GM12878 (cell line): ENCODE data around the gene STAT5B.

Source experiments
- BHLHE40 ChIP-seq, 2 experiments: fragments of 450-650 bp in 1 of 2; IDR thresholded peaks; 2 replicates each; pipeline ENCODE4 v1.6.1; 2011 to 2017; ENCODE audit warnings: low read depth in 2 of 2, borderline replicate concordance in 1 of 2, improper control_type of control experiment in 1 of 2, low read length in 1 of 2, mild to moderate bottlenecking in 1 of 2
- POLR2A ChIP-seq: IDR thresholded peaks from 2 replicates; pipeline ENCODE4 v1.6.1; 2011; ENCODE audit warnings: low read depth, mild to moderate bottlenecking, low read length
- SUZ12 ChIP-seq: fragments of 200-600 bp; sonication (generic); IDR thresholded peaks from one replicate; pipeline ENCODE4 v1.6.1; 2018; ENCODE audit warnings: antibody characterized with exemption, mild to moderate bottlenecking; ENCODE audit not compliant: unreplicated experiment
- YBX1 ChIP-seq: fragments of 450-650 bp; IDR thresholded peaks from 2 replicates; pipeline ENCODE4 v1.6.1; 2016; ENCODE audit warnings: antibody characterized with exemption

- TF ChIP-seq YBX1: no peak
- TF ChIP-seq BHLHE40 (IDR thresholded peaks at IDR 0.05; ENCODE audit: borderline replicate concordance in 1 of 2, low read depth in 2 of 2, low read length in 1 of 2): no peak
- TF ChIP-seq POLR2A: no peak
- TF ChIP-seq SUZ12: no peak
These were observed 27.5 kb upstream of the STAT5B start for GRCh38 chr17:42303694-42304093.
